Pancreas (tissue), 10 donors: ENCODE results near the gene NCS1. TPM values are rescaled to one million over a fixed set of nuclear protein-coding genes. Genes with fewer than 3 reads are reported as not detected.
A peak's percentile ranks its signal among the peaks of the same experiment; 100 is the strongest.

ENCODE experiments used
- ATAC-seq, 4 donors: fragments of 200-7000 bp; cut with Tn5 transposase; one replicate each; pipeline versions ENCODE4 v1.8.0 to v1.9.1; 2020; ENCODE audit warnings: mild to moderate bottlenecking in 4 of 4, moderate library complexity in 4 of 4
- DNase-seq, 6 donors: peaks; one replicate each; pipeline ENCODE4 v3.0.0-alpha.2; 2020
- FAIRE-seq: peaks from 2 replicates; lab custom pipeline; 2012; peaks lifted over from hg19 to GRCh38; lab: Jason Lieb, UNC
- H3K27ac ChIP-seq, 4 donors: fragments of 200-600 bp; sonication (generic); 1 replicate in 3 of 4; 2 replicates in 1 of 4; pipeline versions ENCODE4 v1.5.0 to v1.8.0; 2020
- H3K27me3 ChIP-seq, 4 donors: fragments of 200-600 bp; one replicate each; pipeline ENCODE4 v1.8.0; 2021
- H3K36me3 ChIP-seq, 3 donors: fragments of 200-600 bp; sonication (generic) in 1 of 3; one replicate each; pipeline versions ENCODE4 v1.5.0 to v1.8.0; 2020 to 2021
- H3K4me1 ChIP-seq, 3 donors: fragments of 200-600 bp; one replicate each; pipeline ENCODE4 v1.8.0; 2021
- H3K4me3 ChIP-seq, 4 donors: fragments of 200-600 bp; sonication (generic) in 2 of 4; one replicate each; pipeline versions ENCODE4 v1.5.0 to v1.8.0; 2020 to 2021
- H3K9me3 ChIP-seq, 4 donors: fragments of 200-600 bp; one replicate each; pipeline ENCODE4 v1.8.0; 2021
- WGBS, 2 donors: extraction: QIAGEN DNeasy Blood & Tissue Kit; methylation state at CpG; one replicate each; pipeline ENCODE4 v1.1.7; 2013; 5-methylcytosine and 5-hydroxymethylcytosine counted together
- intact Hi-C, 3 donors: fragments of 100-400 bp; cut with DNase I; formaldehyde crosslinking; loops; one replicate each; pipeline versions ENCODE4 v1.11.1 to v1.14.2; 2022
- polyA plus RNA-seq, 2 donors: library from polyadenylated mRNA; stranded (reverse); fragments of 200-250 nt; gene quantifications; one replicate each; pipeline ENCODE4 v1.2.3, GENCODE V29; 2013
- total RNA-seq, 6 donors: library from RNA; stranded (reverse); fragmentation: NEBNext Ultra II Directional in 4 of 6; extraction: Animal tissue kit (Norgen Biotek cat#: 25700) in 4 of 6; gene quantifications; one replicate each; pipeline versions ENCODE4 v1.2.1 to v1.2.4, GENCODE V29; 2021 to 2023
- TF ChIP-seq, protein P1 (sequence below), 4 donors: fragments of 200-600 bp; sonication (generic) in 3 of 4; IDR thresholded peaks; one replicate each; pipeline versions ENCODE4 v1.5.0 to v1.8.0; 2021; ENCODE audit warnings: antibody characterized with exemption in 4 of 4
- donor health status: healthy with polysubstance abuse.
- donor health status: DM: no; HTN: no; CAD: no; lungs with moderate emphysema.
- donor health status: DM: no; HTN: no; CAD: no.
- donor health status: control.
- donor health status: control.
- donor health status: Bipolar disorder and iron deficiency.
- donor health status: DM: yes; HTN: yes; CAD: no.
- donor health status: DM: no; HTN: no; CAD: no.
- donor health status: DM: no; HTN: no; CAD: no.
- donor health status: DM: yes; HTN: yes; CAD: no.

NCS1 gene
- total and polyA plus RNA-seq, 8 donors: 3.0 to 8.6 (median 4.9) TPM

DNA sequence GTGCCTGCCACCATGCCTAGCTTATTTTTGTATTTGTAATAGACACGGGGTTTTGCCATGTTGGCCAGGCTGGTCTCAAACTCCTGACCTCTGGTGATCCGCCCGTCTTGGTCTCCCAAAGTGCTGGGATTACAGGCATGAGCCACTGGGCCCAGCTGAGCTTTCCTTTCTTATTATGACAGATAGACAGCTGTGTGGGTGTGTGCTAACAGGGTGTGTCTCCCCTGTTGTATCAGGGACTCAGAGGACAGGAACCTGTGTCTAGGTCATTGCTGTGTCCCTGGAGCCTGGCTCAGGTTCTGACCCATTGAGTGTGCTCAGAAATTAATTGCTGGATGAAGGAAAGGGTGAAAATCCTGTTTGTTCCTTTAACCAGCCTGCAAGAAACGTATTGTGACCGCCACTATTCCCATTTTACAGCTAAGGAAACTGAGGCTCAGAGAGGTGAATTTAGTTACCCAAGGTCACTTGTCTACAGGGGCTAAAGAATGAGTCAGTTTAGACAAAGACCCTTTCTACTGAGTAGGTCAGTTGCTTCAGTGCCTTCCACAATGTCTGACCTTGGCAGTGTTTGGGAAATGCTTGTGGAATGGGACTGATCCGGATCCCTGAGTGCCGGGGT lies 16.8 kb downstream of the NCS1 start:
- 88 to 96% methylated on average over 7 of the region's 7 CpGs for WGBS, 2 donors
- Histone ChIP-seq H3K36me3 (no peaks in the 10 kb centered on the region), H3K27me3 (no peaks in the 10 kb centered on the region), H3K27ac (no peak overlapping the region), H3K4me1 (peaks cover 0 to 5% (median 0%) of the 10 kb centered on the region in 3 donors), H3K9me3 (no peaks in the 10 kb centered on the region), H3K4me3 (no peak overlapping the region)
- FAIRE-seq (no peak), ATAC-seq (no peak), DNase-seq (no peak)
- intact Hi-C loops: no loop called here
- TF ChIP-seq, protein P1, sequence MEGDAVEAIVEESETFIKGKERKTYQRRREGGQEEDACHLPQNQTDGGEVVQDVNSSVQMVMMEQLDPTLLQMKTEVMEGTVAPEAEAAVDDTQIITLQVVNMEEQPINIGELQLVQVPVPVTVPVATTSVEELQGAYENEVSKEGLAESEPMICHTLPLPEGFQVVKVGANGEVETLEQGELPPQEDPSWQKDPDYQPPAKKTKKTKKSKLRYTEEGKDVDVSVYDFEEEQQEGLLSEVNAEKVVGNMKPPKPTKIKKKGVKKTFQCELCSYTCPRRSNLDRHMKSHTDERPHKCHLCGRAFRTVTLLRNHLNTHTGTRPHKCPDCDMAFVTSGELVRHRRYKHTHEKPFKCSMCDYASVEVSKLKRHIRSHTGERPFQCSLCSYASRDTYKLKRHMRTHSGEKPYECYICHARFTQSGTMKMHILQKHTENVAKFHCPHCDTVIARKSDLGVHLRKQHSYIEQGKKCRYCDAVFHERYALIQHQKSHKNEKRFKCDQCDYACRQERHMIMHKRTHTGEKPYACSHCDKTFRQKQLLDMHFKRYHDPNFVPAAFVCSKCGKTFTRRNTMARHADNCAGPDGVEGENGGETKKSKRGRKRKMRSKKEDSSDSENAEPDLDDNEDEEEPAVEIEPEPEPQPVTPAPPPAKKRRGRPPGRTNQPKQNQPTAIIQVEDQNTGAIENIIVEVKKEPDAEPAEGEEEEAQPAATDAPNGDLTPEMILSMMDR (IDR thresholded peaks at IDR 0.05): no peak

- ATAC-seq (no peak), FAIRE-seq (no peak), DNase-seq (no peak)
- Histone ChIP-seq H3K4me1 (peaks cover 0 to 5% (median 0%) of the 10 kb centered on the region in 3 donors), H3K4me3 (no peak overlapping the region), H3K27me3 (no peaks in the 10 kb centered on the region), H3K9me3 (no peaks in the 10 kb centered on the region), H3K27ac (no peak overlapping the region), H3K36me3 (no peaks in the 10 kb centered on the region)
- intact Hi-C loops: no loop called here
- 86 to 100% methylated on average over 1 of the region's 1 CpG for WGBS, 2 donors
- TF ChIP-seq, protein P1 (IDR thresholded peaks at IDR 0.05): no peak
Measured at GRCh38 chr9:130189840-130190239, 17.6 kb downstream of the NCS1 start.

- DNase-seq (no peak), FAIRE-seq (no peak), ATAC-seq (no peak)
- intact Hi-C loops: no loop called here
- Histone ChIP-seq H3K9me3 (no peaks in the 10 kb centered on the region), H3K27me3 (no peaks in the 10 kb centered on the region), H3K36me3 (no peaks in the 10 kb centered on the region), H3K27ac (no peak overlapping the region), H3K4me1 (peaks cover 0 to 6% (median 0%) of the 10 kb centered on the region in 3 donors), H3K4me3 (no peak overlapping the region)
- TF ChIP-seq, protein P1 (IDR thresholded peaks at IDR 0.05): no peak
- 95% methylated on average over 26 of the region's 26 CpGs for WGBS, 2 donors
Measured at GRCh38 chr9:130191068-130191748, 19.0 kb downstream of the NCS1 start.

DNA sequence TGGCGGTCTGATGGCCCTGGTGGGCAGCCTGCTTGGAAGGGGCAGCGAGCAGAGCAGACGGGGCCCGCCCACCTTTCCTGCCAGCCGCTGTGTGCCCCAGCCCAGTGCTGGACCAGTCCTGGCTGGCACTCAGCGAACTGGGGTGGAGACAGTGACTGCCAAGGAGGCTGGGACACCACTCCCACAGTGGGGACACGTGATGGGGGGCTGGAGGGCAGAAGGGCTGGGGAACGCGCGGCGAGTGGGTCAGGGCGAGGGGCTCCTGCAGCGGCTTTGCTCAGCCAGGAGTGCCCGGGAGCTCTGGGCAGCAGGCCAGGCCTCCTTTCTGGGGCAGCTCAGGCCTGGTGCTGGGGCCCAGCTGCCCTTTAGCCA lies 19.5 kb downstream of the NCS1 start:
- DNase-seq (peak in 1 of 6 donors; percentile 59), FAIRE-seq (no peak), ATAC-seq (no peak)
- Histone ChIP-seq H3K4me3 (no peak overlapping the region), H3K9me3 (no peaks in the 10 kb centered on the region), H3K4me1 (peaks cover 0 to 11% (median 0%) of the 10 kb centered on the region in 3 donors), H3K36me3 (no peaks in the 10 kb centered on the region), H3K27me3 (no peaks in the 10 kb centered on the region), H3K27ac (no peak overlapping the region)
- 82 to 89% methylated on average over 14 of the region's 14 CpGs for WGBS, 2 donors
- intact Hi-C loops: no loop called here
- TF ChIP-seq, protein P1 (IDR thresholded peaks at IDR 0.05): no peak
